Breast epithelium (tissue), 3 donors: ENCODE measurements around the gene ARHGAP10.

Experiments used
- CTCF ChIP-seq, 3 donors: fragments of 450-650 bp; IDR thresholded peaks; one replicate each; pipeline ENCODE4 v1.5.1; 2016 to 2017; ENCODE audit warnings: antibody characterized with exemption in 3 of 3, mild to moderate bottlenecking in 3 of 3, moderate library complexity in 3 of 3
- POLR2A ChIP-seq: fragments of 450-650 bp; IDR thresholded peaks from one replicate; pipeline ENCODE4 v1.6.1; 2016; ENCODE audit warnings: antibody characterized with exemption, mild to moderate bottlenecking, moderate library complexity

- TF ChIP-seq CTCF (IDR thresholded peaks at IDR 0.05): no peak
- no peak for TF ChIP-seq POLR2A
Observed at GRCh38 chr4:148073349-148073748, 341.5 kb downstream of the ARHGAP10 start.
